Measurements from ENCODE around the gene RHOT2. TPM values are rescaled to one million over a fixed set of nuclear protein-coding genes. Genes with fewer than 3 reads are reported as not detected.

Gene RHOT2
- total RNA-seq, 1 donor from 2014 or later: 68.0 TPM

DNA sequence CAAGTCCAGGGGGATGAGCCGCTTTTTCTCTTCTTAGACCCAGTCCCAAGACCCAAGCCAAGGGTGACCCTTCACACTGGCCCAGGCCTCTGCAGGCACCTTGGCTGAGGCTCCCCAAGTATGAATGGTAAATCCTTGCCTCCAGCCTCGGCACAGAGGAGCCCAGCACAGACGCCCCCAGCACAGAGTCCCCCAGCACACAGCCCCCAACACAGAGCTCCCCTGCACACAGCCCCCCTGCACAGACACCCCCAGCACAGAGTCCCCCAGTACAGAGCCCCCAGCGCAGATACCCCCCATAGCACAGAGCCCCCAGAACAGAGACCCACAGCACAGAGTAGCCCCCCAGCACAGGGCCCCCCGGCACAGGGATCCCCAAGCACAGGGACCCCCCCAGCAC, 27.3 kb upstream of the RHOT2 start:
- Histone ChIP-seq H3K27me3 (ENCODE audit: control insufficient read depth, insufficient read depth, low read length) (no peaks in the 10 kb centered on the region), H3K4me3 (ENCODE audit: low read depth, low read length) (no peak overlapping the region), H3K36me3 (ENCODE audit: control insufficient read depth, insufficient read depth, low read length) (no peaks in the 10 kb centered on the region)
- no peak for DNase-seq (ENCODE audit: low read depth)
- TF ChIP-seq, protein P1, sequence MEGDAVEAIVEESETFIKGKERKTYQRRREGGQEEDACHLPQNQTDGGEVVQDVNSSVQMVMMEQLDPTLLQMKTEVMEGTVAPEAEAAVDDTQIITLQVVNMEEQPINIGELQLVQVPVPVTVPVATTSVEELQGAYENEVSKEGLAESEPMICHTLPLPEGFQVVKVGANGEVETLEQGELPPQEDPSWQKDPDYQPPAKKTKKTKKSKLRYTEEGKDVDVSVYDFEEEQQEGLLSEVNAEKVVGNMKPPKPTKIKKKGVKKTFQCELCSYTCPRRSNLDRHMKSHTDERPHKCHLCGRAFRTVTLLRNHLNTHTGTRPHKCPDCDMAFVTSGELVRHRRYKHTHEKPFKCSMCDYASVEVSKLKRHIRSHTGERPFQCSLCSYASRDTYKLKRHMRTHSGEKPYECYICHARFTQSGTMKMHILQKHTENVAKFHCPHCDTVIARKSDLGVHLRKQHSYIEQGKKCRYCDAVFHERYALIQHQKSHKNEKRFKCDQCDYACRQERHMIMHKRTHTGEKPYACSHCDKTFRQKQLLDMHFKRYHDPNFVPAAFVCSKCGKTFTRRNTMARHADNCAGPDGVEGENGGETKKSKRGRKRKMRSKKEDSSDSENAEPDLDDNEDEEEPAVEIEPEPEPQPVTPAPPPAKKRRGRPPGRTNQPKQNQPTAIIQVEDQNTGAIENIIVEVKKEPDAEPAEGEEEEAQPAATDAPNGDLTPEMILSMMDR (IDR thresholded peaks at IDR 0.05; ENCODE audit: insufficient read depth, low read length, poor library complexity, severe bottlenecking): no peak

- no peak for DNase-seq (ENCODE audit: low read depth)
- TF ChIP-seq, protein P1 (IDR thresholded peaks at IDR 0.05; ENCODE audit: insufficient read depth, low read length, poor library complexity, severe bottlenecking): no peak
- Histone ChIP-seq H3K27me3 (ENCODE audit: control insufficient read depth, insufficient read depth, low read length) (no peaks in the 10 kb centered on the region), H3K36me3 (ENCODE audit: control insufficient read depth, insufficient read depth, low read length) (no peaks in the 10 kb centered on the region), H3K4me3 (ENCODE audit: low read depth, low read length) (peak within 1 kb of the TSS; percentile 61)
Observed at GRCh38 chr16:641326-642188, 26.4 kb upstream of the RHOT2 start, which contains the start of gene MCRIP2. MCRIP2 (plus strand) TSS chr16:641828; CDS start chr16:641992, 164 bp downstream.

GRCh38 chr16:642189-643049, 25.5 kb upstream of the RHOT2 start:
- Histone ChIP-seq H3K27me3 (ENCODE audit: control insufficient read depth, insufficient read depth, low read length) (no peaks in the 10 kb centered on the region), H3K36me3 (ENCODE audit: control insufficient read depth, insufficient read depth, low read length) (no peaks in the 10 kb centered on the region), H3K4me3 (ENCODE audit: low read depth, low read length) (peak overlapping the region; percentile 61)
- TF ChIP-seq, protein P1 (IDR thresholded peaks at IDR 0.05; ENCODE audit: insufficient read depth, low read length, poor library complexity, severe bottlenecking): no peak
- no peak for DNase-seq (ENCODE audit: low read depth)

- no peak for DNase-seq (ENCODE audit: low read depth)
- TF ChIP-seq, protein P1 (IDR thresholded peaks at IDR 0.05; ENCODE audit: insufficient read depth, low read length, poor library complexity, severe bottlenecking): no peak
- Histone ChIP-seq H3K36me3 (ENCODE audit: control insufficient read depth, insufficient read depth, low read length) (no peaks in the 10 kb centered on the region), H3K4me3 (ENCODE audit: low read depth, low read length) (peak overlapping the region; percentile 61), H3K27me3 (ENCODE audit: control insufficient read depth, insufficient read depth, low read length) (no peaks in the 10 kb centered on the region)
Observed at GRCh38 chr16:643050-643368, 24.9 kb upstream of the RHOT2 start.

DNA sequence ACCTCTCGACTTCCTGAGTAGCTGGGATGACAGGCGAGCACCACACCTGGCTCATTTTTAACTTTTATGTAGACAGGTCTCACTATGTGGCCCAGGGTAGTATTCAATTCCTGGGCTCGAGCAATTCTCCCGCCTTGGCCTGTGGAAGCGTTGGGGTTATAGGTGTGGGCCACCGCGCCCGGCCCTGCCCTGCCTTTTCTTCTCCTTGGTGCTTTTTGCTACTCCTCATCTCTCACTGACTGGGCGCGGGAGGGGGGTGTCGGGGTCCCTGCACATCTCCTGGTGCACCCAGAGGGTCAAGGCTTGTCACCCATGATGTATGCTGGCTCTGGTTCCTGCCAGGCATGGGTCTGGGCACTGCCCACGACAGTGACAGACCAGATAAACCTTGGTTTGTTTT, 23.4 kb upstream of the RHOT2 start:
- Histone ChIP-seq H3K36me3 (ENCODE audit: control insufficient read depth, insufficient read depth, low read length) (no peaks in the 10 kb centered on the region), H3K4me3 (ENCODE audit: low read depth, low read length) (no peak overlapping the region), H3K27me3 (ENCODE audit: control insufficient read depth, insufficient read depth, low read length) (no peaks in the 10 kb centered on the region)
- TF ChIP-seq, protein P1 (IDR thresholded peaks at IDR 0.05; ENCODE audit: insufficient read depth, low read length, poor library complexity, severe bottlenecking): no peak
- DNase-seq (ENCODE audit: low read depth): no peak

All from kidney epithelial cell (primary cell).